ENCODE measurements around the gene PLA2G1B.

Gene PLA2G1B

DNA sequence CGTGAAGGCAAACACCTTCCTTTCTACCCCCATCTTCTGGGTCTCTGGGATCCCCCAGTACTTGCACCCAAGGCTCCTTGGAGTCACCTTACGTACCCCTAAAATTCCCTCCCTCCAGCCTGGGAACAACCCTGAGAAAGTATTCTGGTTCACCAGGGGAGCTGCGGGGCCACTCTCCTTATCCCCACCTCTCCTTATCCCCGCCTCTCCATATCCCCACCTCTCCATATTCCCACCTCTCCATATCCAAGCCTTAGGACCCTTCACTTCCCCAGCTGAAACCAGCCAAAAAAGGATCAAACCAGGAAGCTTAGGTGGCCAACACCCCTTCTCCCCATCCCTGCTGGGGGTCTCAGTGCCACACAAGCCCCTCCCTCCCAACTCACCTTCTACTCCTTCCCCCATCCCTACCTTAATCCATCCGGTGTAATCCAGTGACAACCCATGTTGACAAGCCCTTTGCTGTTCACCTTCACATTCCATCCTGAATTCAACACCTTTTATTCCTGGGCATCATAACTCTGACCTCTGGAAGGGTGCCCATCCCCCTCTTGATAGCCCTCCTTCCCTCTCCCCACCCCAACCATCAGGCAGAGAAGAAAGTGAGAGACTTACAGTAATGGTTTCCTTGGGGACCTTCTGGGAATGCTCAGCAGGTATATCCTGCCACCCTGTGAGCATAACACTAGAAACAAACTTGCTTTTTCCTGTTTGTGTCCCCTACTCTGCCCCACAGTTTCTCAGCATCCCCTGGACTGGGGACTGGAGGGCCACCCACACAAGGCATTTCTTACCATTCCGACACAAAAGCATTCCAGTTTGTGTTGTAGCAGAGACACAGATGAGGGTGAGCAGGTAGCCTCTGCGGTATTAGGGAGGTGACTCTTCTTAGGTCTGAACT, 43.0 kb upstream of the PLA2G1B start:
- H3K9me3 ChIP-seq (ENCODE audit: severe bottlenecking) = no peaks in the 10 kb centered on the region
- no peaks in the 10 kb centered on the region for H3K27me3 ChIP-seq (ENCODE audit: insufficient read depth, low read depth, severe bottlenecking)
- DNase-seq = no peak
- no peak overlapping the region for H3K27ac ChIP-seq
- TF ChIP-seq, protein P1, sequence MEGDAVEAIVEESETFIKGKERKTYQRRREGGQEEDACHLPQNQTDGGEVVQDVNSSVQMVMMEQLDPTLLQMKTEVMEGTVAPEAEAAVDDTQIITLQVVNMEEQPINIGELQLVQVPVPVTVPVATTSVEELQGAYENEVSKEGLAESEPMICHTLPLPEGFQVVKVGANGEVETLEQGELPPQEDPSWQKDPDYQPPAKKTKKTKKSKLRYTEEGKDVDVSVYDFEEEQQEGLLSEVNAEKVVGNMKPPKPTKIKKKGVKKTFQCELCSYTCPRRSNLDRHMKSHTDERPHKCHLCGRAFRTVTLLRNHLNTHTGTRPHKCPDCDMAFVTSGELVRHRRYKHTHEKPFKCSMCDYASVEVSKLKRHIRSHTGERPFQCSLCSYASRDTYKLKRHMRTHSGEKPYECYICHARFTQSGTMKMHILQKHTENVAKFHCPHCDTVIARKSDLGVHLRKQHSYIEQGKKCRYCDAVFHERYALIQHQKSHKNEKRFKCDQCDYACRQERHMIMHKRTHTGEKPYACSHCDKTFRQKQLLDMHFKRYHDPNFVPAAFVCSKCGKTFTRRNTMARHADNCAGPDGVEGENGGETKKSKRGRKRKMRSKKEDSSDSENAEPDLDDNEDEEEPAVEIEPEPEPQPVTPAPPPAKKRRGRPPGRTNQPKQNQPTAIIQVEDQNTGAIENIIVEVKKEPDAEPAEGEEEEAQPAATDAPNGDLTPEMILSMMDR (IDR thresholded peaks at IDR 0.05; ENCODE audit: low read depth, low read length) = no peak
- H3K36me3 ChIP-seq = peaks cover 21% of the 10 kb centered on the region
- no peak overlapping the region for H3K4me3 ChIP-seq (ENCODE audit: low read depth, low read length)

DNA sequence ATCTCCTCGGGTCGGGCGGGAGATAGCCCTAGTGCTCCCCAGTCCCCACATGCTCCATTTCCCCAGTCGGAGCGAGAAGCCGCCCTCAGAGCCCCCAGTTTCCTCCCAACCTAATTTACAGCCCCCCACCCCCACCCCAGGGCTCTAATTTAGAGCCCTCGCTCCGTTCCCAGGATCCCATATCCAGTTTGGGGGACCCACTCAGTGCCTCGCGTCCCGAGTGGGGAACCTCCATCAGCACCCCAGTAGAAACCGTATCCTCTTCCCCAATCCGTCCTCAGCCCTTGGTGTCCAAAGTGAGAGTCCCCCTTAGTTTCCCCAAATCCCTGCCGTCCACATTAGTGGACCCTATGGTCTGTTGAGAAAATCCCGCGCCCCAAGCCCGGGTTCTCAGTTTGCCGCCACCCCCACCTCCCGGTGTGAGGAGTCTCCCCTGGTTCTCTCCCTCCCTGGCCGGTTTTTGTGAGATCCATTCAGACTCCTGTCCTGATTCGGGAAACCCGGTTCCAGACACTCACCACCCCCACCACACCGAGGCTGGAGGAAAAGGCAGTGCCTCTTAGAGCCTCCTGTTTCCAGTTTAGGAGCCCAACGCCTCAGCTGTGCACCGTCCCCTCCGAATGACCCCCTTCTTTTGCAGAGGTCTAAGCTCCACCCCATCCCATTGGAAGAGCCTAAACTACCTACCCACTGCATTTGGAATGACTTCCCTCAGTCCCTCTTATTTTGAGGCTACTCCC, 42.2 kb upstream of the PLA2G1B start:
- Histone ChIP-seq H3K9me3 (ENCODE audit: severe bottlenecking) (no peaks in the 10 kb centered on the region), H3K4me3 (ENCODE audit: low read depth, low read length) (peak overlapping the region; percentile 57), H3K27me3 (ENCODE audit: insufficient read depth, low read depth, severe bottlenecking) (no peaks in the 10 kb centered on the region), H3K27ac (peak overlapping the region; percentile 82), H3K36me3 (peaks cover 30% of the 10 kb centered on the region)
- DNase-seq = no peak
- TF ChIP-seq, protein P1 (IDR thresholded peaks at IDR 0.05; ENCODE audit: low read depth, low read length) = no peak

DNA sequence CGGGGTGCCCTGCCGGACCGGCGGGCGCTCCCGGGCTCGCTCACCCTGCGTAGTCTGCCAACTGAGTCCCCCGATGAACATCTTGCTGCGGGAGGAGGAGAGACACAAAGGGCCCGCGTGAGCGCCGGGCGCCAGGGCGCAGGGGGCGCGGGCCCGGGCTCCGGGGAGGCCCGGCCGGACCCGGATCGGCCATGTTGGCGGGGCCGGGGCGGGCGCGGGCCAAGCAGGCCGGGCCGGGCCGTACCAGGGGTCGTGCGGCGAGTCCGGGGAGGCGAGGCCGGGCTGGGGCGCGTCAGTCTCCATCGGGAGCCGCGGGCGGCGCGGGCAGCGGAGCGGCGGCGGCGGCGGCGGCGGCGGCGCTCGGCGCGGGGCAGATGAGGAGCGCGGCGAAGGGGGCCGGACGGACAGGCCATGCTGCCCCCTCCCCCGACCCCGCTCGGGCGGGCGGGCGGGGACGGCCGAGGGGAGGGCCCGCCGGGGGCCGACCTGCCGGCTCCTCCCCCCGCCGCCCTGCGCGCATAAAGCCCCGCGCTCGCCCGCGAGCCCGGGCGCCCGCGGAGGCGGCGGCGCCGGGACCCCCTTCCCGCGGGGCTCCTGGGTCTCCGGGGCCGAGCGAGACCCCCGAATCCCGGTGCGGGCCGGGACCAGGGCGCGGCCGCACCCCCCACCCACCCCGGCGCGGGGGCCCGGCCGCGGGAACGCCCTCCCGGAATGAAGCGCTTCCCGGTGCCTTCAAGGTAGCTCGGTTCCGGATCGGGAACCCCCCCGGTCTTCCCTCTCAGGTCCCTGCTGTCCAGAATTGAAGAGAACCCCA, 41.4 kb upstream of the PLA2G1B start, which contains the start of gene MSI1:
TSS of gene MSI1 (minus strand) at position 376 of the 814 bp plus-strand sequence. CDS start at position 303, 73 bp downstream.
- Histone ChIP-seq H3K27me3 (ENCODE audit: insufficient read depth, low read depth, severe bottlenecking) (no peaks in the 10 kb centered on the region), H3K4me3 (ENCODE audit: low read depth, low read length) (peak within 1 kb of the TSS; percentile 69), H3K27ac (peak within 1 kb of the TSS; percentile 95), H3K9me3 (ENCODE audit: severe bottlenecking) (no peaks in the 10 kb centered on the region), H3K36me3 (peaks cover 37% of the 10 kb centered on the region)
- peak; percentile 60 for DNase-seq
- TF ChIP-seq, protein P1 (IDR thresholded peaks at IDR 0.05; ENCODE audit: low read depth, low read length) = no peak

DNA sequence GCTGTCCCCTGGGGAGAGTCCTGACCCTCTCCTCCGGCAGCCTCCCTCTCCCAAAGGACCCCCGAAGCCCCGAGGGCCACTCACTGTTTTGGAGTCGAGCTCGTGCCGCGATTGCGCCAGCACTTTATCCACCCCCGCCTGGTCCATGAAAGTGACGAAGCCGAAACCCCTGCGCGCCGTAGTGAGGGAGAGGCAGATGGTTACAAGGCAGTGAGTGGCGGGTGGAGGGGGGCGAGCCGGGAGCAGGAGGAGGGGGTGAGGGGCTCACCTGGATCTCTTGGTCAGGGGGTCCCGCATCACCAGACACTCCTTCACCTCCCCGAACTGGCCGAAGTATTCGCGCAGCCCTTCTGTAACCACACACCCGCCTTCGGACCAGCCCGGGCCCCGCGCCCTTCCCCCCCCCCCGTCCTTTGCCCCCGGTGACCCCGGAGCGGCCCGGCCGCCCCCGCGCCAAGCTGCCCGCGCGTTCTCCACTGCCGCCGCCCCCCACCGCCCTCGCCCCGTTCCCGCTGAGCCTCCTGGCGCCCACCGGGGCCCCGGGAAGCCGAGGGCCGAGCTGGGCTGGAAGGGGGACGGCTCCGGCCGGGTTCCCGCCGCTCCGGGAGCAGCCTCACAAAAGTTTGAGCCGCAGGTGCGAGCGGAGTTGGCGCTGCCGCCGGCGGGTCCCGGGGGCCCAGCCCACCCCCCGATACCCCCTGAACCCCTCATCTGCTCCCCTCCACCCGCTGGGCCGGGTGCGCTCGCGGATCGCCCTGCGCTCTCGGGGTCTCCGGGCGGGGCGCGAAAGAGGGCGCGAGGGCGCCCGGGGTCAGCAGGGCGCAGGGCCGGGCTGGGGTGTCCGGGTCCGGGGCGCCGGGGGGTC, 40.6 kb upstream of the PLA2G1B start:
- H3K9me3 ChIP-seq (ENCODE audit: severe bottlenecking) = no peaks in the 10 kb centered on the region
- peaks cover 46% of the 10 kb centered on the region for H3K36me3 ChIP-seq
- peak overlapping the region; percentile 69 for H3K4me3 ChIP-seq (ENCODE audit: low read depth, low read length)
- TF ChIP-seq, protein P1 (IDR thresholded peaks at IDR 0.05; ENCODE audit: low read depth, low read length) = no peak
- peak; percentile 64 for DNase-seq
- H3K27ac ChIP-seq = peak overlapping the region; percentile 95
- H3K27me3 ChIP-seq (ENCODE audit: insufficient read depth, low read depth, severe bottlenecking) = no peaks in the 10 kb centered on the region

Data from WERI-Rb-1 (cell line).